HepG2 (cell line): ENCODE data around the gene DNAAF8. TPM values are rescaled to one million over a fixed set of nuclear protein-coding genes. Genes with fewer than 3 reads are reported as not detected.

Source experiments
- BRD4 ChIP-seq: sonication (generic); formaldehyde crosslinking; IDR thresholded peaks from 2 replicates; pipeline ENCODE4 v1.4.0; 2020; ENCODE audit warnings: missing genetic modification reagents
- GATAD2A ChIP-seq: IDR thresholded peaks from 2 replicates; pipeline ENCODE4 v1.6.1; 2016
- MEF2D ChIP-seq: sonication (generic); formaldehyde crosslinking; IDR thresholded peaks from 2 replicates; pipeline ENCODE4 v1.5.1; 2020; ENCODE audit warnings: mild to moderate bottlenecking, missing genetic modification reagents
- POGZ ChIP-seq: sonication (generic); formaldehyde crosslinking; IDR thresholded peaks from 2 replicates; pipeline ENCODE4 v1.4.0; 2020; ENCODE audit warnings: mild to moderate bottlenecking, missing genetic modification reagents
- SNAPC4 ChIP-seq: sonication (generic); formaldehyde crosslinking; IDR thresholded peaks from 2 replicates; pipeline ENCODE4 v1.4.0; 2020; ENCODE audit warnings: mild to moderate bottlenecking, missing genetic modification reagents
- SOX6 ChIP-seq, 2 experiments: fragments of 450-650 bp in 1 of 2; sonication (generic) in 1 of 2; formaldehyde crosslinking in 1 of 2; IDR thresholded peaks; 2 replicates each; pipeline versions ENCODE4 v1.4.0 to v1.6.1; 2017 to 2020; ENCODE audit warnings: antibody characterized with exemption in 1 of 2, mild to moderate bottlenecking in 1 of 2, missing genetic modification reagents in 1 of 2
- ZBTB21 ChIP-seq: sonication (generic); formaldehyde crosslinking; IDR thresholded peaks from 2 replicates; pipeline ENCODE4 v1.4.0; 2020; ENCODE audit warnings: missing genetic modification reagents
- ZFP90 ChIP-seq: sonication (generic); formaldehyde crosslinking; IDR thresholded peaks from 2 replicates; pipeline ENCODE4 v1.8.0; 2022; ENCODE audit warnings: missing genetic modification reagents, mild to moderate bottlenecking, inconsistent platforms, borderline replicate concordance
- ZNF180 ChIP-seq: sonication (generic); formaldehyde crosslinking; IDR thresholded peaks from 2 replicates; pipeline ENCODE4 v1.4.0; 2020; ENCODE audit warnings: low read depth, missing genetic modification reagents, borderline replicate concordance
- ZNF552 ChIP-seq: sonication (generic); formaldehyde crosslinking; IDR thresholded peaks from 2 replicates; pipeline ENCODE4 v1.9.0; 2022; ENCODE audit warnings: missing genetic modification reagents, mild to moderate bottlenecking, borderline replicate concordance
- ZNF781 ChIP-seq: sonication (generic); formaldehyde crosslinking; IDR thresholded peaks from 2 replicates; pipeline ENCODE4 v1.5.1; 2020; ENCODE audit warnings: borderline replicate concordance, mild to moderate bottlenecking, missing genetic modification reagents; ENCODE audit errors: not compliant biosample characterization
- ZNF841 ChIP-seq: sonication (generic); formaldehyde crosslinking; IDR thresholded peaks from 2 replicates; pipeline ENCODE4 v1.8.1; 2023; ENCODE audit warnings: missing genetic modification reagents, borderline replicate concordance
- polyA plus RNA-seq, 8 experiments: library from polyadenylated mRNA; depleted of rRNA in 3 of 8; stranded (reverse) in 7 of 8; unstranded in 1 of 8; fragments of >200 nt; fragmentation: Illumina TruSeq in 4 of 8; extraction: Trizol in 4 of 8; gene quantifications; 2 replicates each; pipeline versions ENCODE4 v1.2.1 to v1.2.3, GENCODE V29; 2011 to 2016; ENCODE audit warnings: low read depth in 4 of 8, missing spikeins in 1 of 8, mixed read lengths in 1 of 8; ENCODE audit not compliant: insufficient read depth in 1 of 8
- total RNA-seq, 5 experiments: library from RNA; depleted of rRNA; stranded (reverse); fragments of >200 nt; fragmentation: Illumina TruSeq; extraction: Trizol; gene quantifications; 2 replicates each; pipeline ENCODE4 v1.2.3, GENCODE V29; 2016; ENCODE audit warnings: low read depth in 1 of 5
- TF ChIP-seq, protein P1 (sequence below): sonication (generic); formaldehyde crosslinking; IDR thresholded peaks from 2 replicates; pipeline ENCODE4 v1.4.0; 2020; ENCODE audit warnings: mild to moderate bottlenecking, missing genetic modification reagents

The DNAAF8 gene
- total and polyA plus RNA-seq, 2 of the 13 experiments (the other 11 are each of a cell fraction or from before 2014, with no cell fraction given): 0.44 TPM; not detected in 1

- TF ChIP-seq, protein P1, sequence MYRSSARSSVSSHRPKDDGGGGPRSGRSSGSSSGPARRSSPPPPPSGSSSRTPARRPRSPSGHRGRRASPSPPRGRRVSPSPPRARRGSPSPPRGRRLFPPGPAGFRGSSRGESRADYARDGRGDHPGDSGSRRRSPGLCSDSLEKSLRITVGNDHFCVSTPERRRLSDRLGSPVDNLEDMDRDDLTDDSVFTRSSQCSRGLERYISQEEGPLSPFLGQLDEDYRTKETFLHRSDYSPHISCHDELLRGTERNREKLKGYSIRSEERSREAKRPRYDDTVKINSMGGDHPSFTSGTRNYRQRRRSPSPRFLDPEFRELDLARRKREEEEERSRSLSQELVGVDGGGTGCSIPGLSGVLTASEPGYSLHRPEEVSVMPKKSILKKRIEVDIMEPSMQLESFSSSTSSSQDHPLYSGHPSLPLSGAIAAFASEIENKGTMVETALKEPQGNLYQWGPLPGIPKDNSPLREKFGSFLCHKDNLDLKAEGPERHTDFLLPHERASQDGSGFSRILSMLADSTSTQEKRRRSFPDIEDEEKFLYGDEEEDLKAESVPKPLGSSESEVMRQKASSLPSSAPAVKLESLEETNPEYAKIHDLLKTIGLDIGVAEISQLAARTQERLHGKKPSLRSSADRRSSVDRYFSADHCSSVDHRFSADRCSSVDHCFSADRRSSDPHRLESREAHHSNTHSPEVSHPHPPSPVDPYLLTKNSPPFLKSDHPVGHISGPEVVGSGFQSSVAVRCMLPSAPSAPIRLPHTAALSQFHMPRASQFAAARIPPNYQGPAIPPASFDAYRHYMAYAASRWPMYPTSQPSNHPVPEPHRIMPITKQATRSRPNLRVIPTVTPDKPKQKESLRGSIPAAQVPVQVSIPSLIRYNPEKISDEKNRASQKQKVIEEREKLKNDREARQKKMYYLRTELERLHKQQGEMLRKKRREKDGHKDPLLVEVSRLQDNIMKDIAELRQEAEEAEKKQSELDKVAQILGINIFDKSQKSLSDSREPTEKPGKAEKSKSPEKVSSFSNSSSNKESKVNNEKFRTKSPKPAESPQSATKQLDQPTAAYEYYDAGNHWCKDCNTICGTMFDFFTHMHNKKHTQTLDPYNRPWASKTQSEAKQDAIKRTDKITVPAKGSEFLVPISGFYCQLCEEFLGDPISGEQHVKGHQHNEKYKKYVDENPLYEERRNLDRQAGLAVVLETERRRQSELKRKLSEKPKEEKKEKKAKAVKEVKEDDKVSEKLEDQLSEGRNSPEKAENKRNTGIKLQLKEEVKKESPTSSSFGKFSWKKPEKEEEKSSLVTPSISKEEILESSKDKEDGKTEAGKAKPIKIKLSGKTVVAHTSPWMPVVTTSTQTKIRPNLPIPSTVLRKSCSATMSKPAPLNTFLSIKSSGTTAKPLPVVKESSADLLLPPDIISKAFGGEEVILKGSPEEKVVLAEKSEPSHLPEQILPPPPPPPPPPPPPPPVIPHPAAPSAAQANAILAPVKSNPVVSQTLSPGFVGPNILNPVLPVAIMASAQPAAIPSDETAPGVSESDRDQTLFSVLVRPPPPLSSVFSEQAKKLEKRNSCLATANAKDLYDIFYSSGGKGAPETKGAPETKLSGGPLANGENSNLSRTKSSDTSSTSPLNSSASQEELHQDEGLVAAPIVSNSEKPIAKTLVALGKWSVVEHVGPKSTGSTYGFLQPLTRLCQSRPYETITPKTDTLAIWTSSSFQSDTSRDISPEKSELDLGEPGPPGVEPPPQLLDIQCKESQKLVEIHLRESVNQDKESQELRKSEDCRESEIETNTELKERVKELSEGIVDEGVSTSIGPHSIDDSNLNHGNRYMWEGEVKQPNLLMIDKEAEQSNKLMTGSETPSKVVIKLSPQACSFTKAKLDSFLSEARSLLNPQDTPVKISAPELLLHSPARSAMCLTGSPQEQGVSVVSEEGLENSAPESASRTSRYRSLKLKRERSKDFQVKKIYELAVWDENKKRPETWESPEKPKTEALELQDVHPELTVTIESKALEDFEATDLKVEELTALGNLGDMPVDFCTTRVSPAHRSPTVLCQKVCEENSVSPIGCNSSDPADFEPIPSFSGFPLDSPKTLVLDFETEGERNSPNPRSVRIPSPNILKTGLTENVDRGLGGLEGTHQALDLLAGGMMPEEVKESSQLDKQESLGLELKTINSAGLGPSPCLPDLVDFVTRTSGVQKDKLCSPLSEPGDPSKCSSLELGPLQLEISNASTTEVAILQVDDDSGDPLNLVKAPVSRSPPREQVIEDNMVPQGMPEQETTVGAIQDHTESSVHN (CRISPR knock-in tag): no peak
- no peak for TF ChIP-seq SOX6 (IDR thresholded peaks at IDR 0.05)
- TF ChIP-seq SOX6 (CRISPR knock-in tag; IDR thresholded peaks at IDR 0.05): peak; percentile 59; the same call in 1 of the 2 replicates
- peak; percentile 82; the same call in 1 of the 2 replicates for TF ChIP-seq ZFP90 (CRISPR knock-in tag)
- no peak for TF ChIP-seq ZNF552 (CRISPR knock-in tag)
- TF ChIP-seq BRD4: peak; percentile 54; the same call in 1 of the 2 replicates
- TF ChIP-seq POGZ (CRISPR knock-in tag): peak; percentile 69; the same call in 1 of the 2 replicates
- no peak for TF ChIP-seq ZBTB21 (CRISPR knock-in tag)
- TF ChIP-seq ZNF781 (CRISPR knock-in tag): no peak
- TF ChIP-seq ZNF180: 0 out of 2 replicates have a peak, but pooled peaks have one; percentile 41
- TF ChIP-seq SNAPC4 (CRISPR knock-in tag): peak; percentile 32; the same call in 1 of the 2 replicates
- no peak for TF ChIP-seq MEF2D (CRISPR knock-in tag)
- TF ChIP-seq ZNF841: 0 out of 2 replicates have a peak, but pooled peaks have one; percentile 60
- TF ChIP-seq GATAD2A (CRISPR knock-in tag): peak; percentile 32; the same call in 1 of the 2 replicates
Measured at GRCh38 chr16:4734063-4734729, at the start of gene DNAAF8, which contains the start of gene ANKS3 (continued).
